ENCODE data around the gene MCU. TPM values are rescaled to one million over a fixed set of nuclear protein-coding genes. Genes with fewer than 3 reads are reported as not detected.

MCU gene
- total and polyA plus RNA-seq, 10 of the 15 experiments (the other 5 are each of a cell fraction or from before 2014, with no cell fraction given): 5.1 to 49.1 (median 17.9) TPM

- no peak for TF ChIP-seq ZBTB11 (CRISPR knock-in tag; IDR thresholded peaks at IDR 0.05)
- no peak for TF ChIP-seq ZNF274 (IDR thresholded peaks at IDR 0.05; ENCODE audit: insufficient read depth, insufficient read length)
- no peak for TF ChIP-seq ASH2L (IDR thresholded peaks at IDR 0.05; ENCODE audit: borderline replicate concordance, low read depth)
- TF ChIP-seq TAF1 (IDR thresholded peaks at IDR 0.05; ENCODE audit: borderline replicate concordance, low read depth, low read length): no peak
- TF ChIP-seq PKNOX1 (IDR thresholded peaks at IDR 0.05): no peak
- no peak for TF ChIP-seq BCL11A (IDR thresholded peaks at IDR 0.05; ENCODE audit: low read depth, low read length)
- no peak for TF ChIP-seq RCOR1 (conservative IDR thresholded peaks at IDR 0.05; ENCODE audit: low read depth, low read length)
- no peak for TF ChIP-seq PAX8 (IDR thresholded peaks at IDR 0.05)
- no peak for TF ChIP-seq ZNF217 (IDR thresholded peaks at IDR 0.05)
These were observed 29.1 kb downstream of the MCU start (continued) for GRCh38 chr10:72720814-72721660.

Data from GM12878 (cell line).